Activated gamma-delta T cell treated with anti-CD3 and anti-CD28 coated beads, Interleukin-2, amount 50 U/mL, for 16 hours (primary cell): ENCODE measurements around the gene ZNF80.

ENCODE experiments used
- DNase-seq: peaks from one replicate; pipeline ENCODE4 v3.0.0-alpha.2; 2020; ENCODE audit warnings: low read depth

Gene ZNF80

GRCh38 chr3:114218578-114219185 lies 18.7 kb downstream of the ZNF80 start:
- no peak for DNase-seq

DNA sequence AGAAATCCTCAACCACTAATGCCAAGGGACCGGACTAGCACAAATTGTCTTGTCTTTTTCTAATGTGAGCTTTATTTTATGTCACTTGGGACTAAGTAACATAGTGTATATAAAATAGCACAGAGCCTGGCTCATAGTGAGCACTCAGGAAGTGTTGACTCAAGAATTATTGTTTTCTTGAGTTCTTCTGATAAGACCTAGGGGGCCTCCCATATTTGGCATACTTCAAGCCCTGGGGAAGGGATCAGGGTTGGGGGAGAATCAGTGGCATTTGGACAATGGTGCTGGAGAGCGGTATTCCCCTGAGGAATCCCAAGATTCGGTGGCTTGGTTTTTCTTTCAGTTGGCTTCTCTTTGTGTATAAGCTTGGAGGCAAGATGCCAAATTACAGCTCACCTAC lies 19.4 kb downstream of the ZNF80 start:
- no peak for DNase-seq

GRCh38 chr3:114217266-114217665 lies 20.1 kb downstream of the ZNF80 start:
- no peak for DNase-seq

DNA sequence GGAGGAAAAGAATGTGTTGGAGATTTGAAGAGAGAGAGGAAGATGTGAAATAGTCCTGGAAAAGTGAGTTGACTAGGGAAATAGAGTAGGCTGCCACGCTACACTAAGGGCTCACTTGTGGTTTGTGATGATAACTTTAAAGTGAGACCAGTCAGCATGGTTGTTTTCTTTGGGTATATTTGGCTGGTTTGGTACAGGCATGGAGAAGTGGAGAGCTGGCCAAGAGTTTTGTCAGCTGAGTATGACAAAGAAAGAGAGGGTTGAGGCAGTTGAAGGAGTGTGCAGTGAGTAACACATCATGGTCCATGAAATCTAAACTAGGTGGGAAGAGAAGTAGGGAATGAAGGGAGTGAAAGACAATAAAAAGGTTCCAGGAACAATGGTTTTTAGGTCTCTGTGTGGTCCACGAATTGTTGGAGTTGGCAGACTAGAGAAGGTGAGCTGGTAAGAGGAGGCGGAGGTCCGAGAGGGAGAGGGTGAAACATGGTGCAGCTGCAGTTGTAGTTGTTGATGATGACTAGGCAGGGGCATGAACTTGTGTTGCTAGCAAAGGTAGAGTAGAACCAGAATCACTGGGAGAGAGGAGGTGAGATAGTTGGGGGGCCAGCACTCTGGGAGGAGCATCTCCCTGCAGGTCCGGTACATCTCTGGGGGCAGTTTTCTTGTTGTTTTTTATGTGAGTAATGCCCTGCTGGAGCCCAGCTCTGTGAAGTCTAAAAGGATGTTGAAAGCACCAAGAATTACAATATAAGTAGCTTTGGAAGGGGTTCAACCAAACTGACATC lies 21.0 kb downstream of the ZNF80 start:
- DNase-seq = no peak

DNA sequence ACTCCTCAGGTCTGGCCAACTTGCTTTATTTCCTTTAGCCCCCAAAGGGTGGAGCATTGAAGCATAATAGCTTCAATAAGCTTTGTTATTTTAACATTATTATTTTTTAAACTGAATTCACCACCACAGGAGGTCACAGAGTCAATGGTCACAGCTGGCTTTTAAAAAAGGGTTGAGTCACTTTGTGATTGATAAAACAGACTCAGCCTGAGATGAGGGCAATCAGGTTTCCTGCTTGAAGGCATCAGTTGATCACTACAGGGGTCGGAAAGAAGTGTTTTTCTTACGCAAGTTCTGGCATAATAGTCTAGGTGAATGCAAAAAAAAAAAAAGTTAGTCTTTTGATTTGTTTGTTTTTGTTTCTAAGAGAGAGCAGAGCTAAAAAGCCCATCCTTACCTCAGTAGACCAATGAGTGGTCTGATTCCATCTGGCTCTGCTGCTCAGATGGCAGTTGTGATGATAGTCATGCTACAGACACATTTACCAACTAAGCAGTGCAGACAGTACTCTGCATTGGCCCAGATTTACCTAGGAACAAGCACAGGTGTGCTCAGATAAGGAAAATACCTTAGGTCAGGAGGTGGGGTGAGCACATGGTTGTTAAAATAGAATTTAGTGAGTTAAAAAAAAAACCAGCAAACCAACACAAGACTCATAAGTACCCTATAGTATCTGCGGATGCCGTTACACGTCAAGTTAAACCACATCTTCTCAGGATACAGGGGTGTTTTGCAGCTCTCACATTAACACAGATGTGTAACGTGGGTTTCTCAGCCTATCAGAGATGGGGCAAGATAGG lies 22.6 kb downstream of the ZNF80 start:
- DNase-seq = peak; percentile 34

DNA sequence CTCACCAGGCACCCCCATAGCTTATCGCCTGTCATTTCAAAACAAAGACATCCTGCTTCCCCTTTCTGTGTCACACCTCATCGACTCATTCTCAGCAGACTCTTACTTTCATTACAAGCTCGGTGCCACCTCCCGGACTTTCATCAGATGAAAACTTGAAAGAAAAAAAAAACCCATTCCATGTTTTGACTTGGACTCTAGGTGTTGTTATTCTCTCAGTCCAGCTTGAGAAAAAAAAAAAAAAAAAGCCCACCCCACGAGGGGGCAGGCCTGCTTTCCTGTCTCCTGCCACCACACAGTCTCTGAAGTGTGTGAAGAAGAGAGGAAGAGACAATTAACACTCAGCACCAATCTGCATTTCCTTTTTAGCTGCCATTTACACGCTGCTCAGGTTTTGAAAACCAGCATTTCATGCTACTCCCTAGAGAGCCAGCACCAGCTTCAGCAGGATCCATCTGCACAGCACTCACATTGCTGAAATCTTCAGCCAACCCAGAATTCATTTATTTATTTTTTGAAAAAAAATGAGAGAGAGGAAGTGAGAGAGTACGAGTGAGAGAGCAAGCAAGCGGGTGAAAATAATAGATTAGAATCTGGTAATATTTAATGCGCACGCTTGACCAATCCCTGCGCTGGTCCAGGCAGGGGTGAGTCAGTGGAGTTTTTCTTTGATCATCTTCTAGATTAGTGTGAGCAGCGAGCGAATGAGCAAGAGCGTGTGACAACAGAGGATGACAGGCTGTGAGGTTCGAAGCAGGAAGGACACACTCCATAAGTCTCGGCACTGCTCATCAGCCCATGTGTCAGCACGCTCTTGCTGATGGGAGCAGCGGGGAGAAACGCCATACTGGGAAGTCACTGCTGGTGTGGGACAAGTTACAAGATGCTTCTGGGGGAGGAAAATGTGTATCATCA lies 23.5 kb downstream of the ZNF80 start:
- DNase-seq = peak; percentile 56

GRCh38 chr3:114213292-114213626 lies 24.1 kb downstream of the ZNF80 start:
- DNase-seq = no peak

DNA sequence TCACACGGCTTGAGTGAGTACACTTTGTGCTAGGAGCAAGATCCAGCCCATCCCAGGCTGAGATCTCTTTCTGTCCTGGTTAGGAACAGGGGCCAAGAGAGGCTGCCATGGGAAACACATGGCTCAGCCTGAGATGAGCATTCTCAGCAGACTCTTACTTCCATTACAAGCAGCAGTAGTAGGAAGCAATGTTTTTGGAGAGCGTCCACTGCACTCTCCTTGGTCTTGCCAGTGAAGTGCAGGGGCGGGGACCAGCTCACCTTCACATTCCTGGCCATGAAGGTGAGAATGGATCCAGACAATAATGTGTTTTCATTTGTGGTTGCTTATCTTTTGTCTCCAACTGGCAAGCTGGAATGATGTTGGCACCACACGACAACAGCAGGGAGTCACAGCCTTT lies 24.7 kb downstream of the ZNF80 start:
- no peak for DNase-seq

- no peak for DNase-seq
Observed at GRCh38 chr3:114207768-114208167, 29.6 kb downstream of the ZNF80 start.

DNA sequence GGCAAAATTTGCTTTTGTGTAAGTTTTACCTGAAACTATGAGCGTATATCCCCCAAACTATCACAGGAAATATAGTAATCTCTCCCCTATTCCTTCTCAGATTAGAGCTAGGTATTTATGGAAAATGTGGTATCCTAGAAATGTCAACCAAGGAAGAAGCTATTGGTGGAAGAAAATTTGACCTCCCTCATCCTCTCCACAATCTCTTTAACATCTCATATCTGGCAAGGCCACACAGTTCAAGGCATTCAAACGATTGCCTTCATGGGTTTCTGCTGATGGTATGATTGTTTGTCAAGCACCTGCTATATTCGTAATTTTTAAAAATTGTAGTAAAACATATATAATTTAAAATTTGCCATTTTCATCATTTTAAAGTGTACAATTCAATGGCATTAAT lies 31.0 kb downstream of the ZNF80 start:
- no peak for DNase-seq

- no peak for DNase-seq
Observed at GRCh38 chr3:114205541-114205940, 31.8 kb downstream of the ZNF80 start.

- DNase-seq = no peak
Observed at GRCh38 chr3:114194750-114195149, 42.6 kb downstream of the ZNF80 start.

DNA sequence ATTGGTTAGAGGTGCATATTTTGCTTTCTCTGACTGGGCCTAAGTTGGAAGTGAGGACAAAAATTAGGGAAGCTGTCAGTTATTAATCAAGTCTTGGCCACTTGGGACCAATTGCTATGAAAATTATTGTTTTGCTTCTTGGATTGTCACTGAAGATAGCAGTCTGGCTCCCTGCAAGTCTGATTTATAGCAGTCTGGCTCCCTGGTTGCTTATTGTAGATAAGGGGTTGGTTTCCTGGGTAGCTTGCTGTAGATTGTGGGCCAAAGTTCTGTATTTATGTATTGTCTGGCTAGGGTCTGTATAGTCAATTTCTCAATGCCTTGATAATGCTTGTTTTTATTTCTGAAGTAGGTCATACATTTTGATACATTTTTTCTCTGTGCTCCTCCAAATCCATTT lies 45.2 kb downstream of the ZNF80 start:
- DNase-seq = no peak

DNA sequence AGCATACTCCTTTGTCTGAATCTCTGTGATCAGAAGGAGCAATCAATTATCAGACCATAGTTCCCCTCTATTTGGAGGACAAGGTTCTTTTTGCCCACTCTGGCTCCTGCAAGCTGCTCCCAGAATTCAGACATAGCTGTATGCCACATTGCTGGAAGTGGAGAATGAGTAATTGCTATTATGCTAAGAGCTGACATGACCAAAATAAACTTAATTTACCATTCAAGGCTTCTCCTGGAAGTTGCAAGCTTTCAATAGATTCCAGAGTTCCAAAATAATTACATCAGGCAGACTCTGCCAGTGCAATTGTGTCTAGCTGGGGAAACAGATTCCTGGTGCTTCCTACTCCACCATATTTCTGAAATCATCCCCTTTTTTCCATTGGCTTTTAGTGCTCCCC lies 50.9 kb downstream of the ZNF80 start:
- DNase-seq = no peak
